PC-3 (cell line): ENCODE data around the gene SPEF2. TPM values are rescaled to one million over a fixed set of nuclear protein-coding genes. Genes with fewer than 3 reads are reported as not detected.

ENCODE experiments used
- ATAC-seq: fragments of 200-7000 bp; cut with Tn5 transposase; 2 replicates; pipeline ENCODE4 v1.9.1; 2020; ENCODE audit warnings: mild to moderate bottlenecking, moderate library complexity
- BruUV-seq: library from RNA; stranded (reverse); fragments of 400-500 nt; replicated peaks from 2 replicates; lab custom pipeline; 2021; lab: Mats Ljungman, UMichigan
- CTCF ChIA-PET: fragments of 300-600 bp; sonication (Branson Sonifier 250); formaldehyde crosslinking; loops from one replicate; lab custom pipeline; 2022; ENCODE audit warnings: antibody characterized with exemption; lab: Charles Lee
- POLR2A ChIA-PET: fragments of 300-600 bp; sonication (Branson Sonifier 250); formaldehyde crosslinking; loops from one replicate; lab custom pipeline; 2022; ENCODE audit warnings: antibody characterized with exemption; ENCODE audit not compliant: unreplicated experiment; lab: Charles Lee
- DNase-seq: peaks from one replicate; pipeline ENCODE4 v3.0.0-alpha.2; 2015
- H2AFZ ChIP-seq: fragments of 300-600 bp; sonication (generic); 2 replicates; pipeline ENCODE4 v1.6.0; 2016; ENCODE audit warnings: antibody characterized with exemption, low read length
- H3F3A ChIP-seq: fragments of 300-600 bp; sonication (generic); one replicate; pipeline ENCODE4 v1.6.0; 2017; ENCODE audit warnings: antibody characterized with exemption, low read length, control low read depth, mild to moderate bottlenecking; ENCODE audit not compliant: unreplicated experiment
- H3K27ac ChIP-seq: fragments of 300-600 bp; sonication (generic); 2 replicates; pipeline ENCODE4 v1.5.1; 2016; ENCODE audit warnings: mild to moderate bottlenecking, low read length
- H3K27me3 ChIP-seq: fragments of 300-600 bp; sonication (generic); 2 replicates; pipeline ENCODE4 v1.6.1; 2016; ENCODE audit warnings: low read length, mixed read lengths
- H3K36me3 ChIP-seq: fragments of 300-600 bp; sonication (generic); 2 replicates; pipeline ENCODE4 v1.6.1; 2016; ENCODE audit warnings: low read depth, mixed run types, low read length, mixed read lengths
- H3K4me1 ChIP-seq: fragments of 300-600 bp; sonication (generic); 2 replicates; pipeline ENCODE4 v1.5.1; 2016; ENCODE audit warnings: low read length; ENCODE audit not compliant: insufficient read depth
- H3K4me2 ChIP-seq: fragments of 300-600 bp; sonication (generic); 2 replicates; pipeline ENCODE4 v1.6.0; 2016; ENCODE audit warnings: low read length
- H3K4me3 ChIP-seq: fragments of 300-600 bp; sonication (generic); 2 replicates; pipeline ENCODE4 v1.5.1; 2016; ENCODE audit warnings: mild to moderate bottlenecking, low read length, mixed read lengths
- H3K79me2 ChIP-seq: fragments of 300-600 bp; sonication (generic); 2 replicates; pipeline ENCODE4 v1.6.1; 2017; ENCODE audit warnings: low read length, mixed read lengths
- H3K9ac ChIP-seq: fragments of 300-600 bp; sonication (generic); 2 replicates; pipeline ENCODE4 v1.6.0; 2016; ENCODE audit warnings: mild to moderate bottlenecking, low read length
- H3K9me2 ChIP-seq: fragments of 300-600 bp; sonication (generic); replicated peaks from 2 replicates; pipeline ENCODE4 v1.6.1; 2016; ENCODE audit warnings: mixed run types, low read length, mixed read lengths
- H3K9me3 ChIP-seq: fragments of 300-600 bp; sonication (generic); 2 replicates; pipeline ENCODE4 v1.6.1; 2016; ENCODE audit warnings: low read length, mixed read lengths
- H4K20me1 ChIP-seq: fragments of 300-600 bp; sonication (generic); 2 replicates; pipeline ENCODE4 v1.6.1; 2016; ENCODE audit warnings: low read length, mixed read lengths
- CTCF ChIP-seq: fragments of 300-600 bp; sonication (generic); conservative IDR thresholded peaks from 2 replicates; pipeline ENCODE4 v1.5.1; 2017; ENCODE audit warnings: antibody characterized with exemption, low read depth, mild to moderate bottlenecking, low read length
- EZH2 ChIP-seq: fragments of 300-600 bp; sonication (generic); IDR thresholded peaks from one replicate; pipeline ENCODE4 v1.6.1; 2017; ENCODE audit warnings: antibody characterized with exemption, mild to moderate bottlenecking, low read length; ENCODE audit not compliant: unreplicated experiment
- EZH2phosphoT487 ChIP-seq: fragments of 300-600 bp; sonication (generic); IDR thresholded peaks from 2 replicates; pipeline ENCODE4 v1.6.1; 2018; ENCODE audit warnings: mild to moderate bottlenecking, antibody characterized with exemption, low read length, borderline replicate concordance
- intact Hi-C: fragments of 100-400 bp; cut with micrococcal nuclease; formaldehyde crosslinking; loops from 2 replicates; pipeline ENCODE4 v1.9.0; 2023
- total RNA-seq: library from RNA; depleted of rRNA; stranded (reverse); fragments of >200 nt; gene quantifications from 2 replicates; pipeline ENCODE4 v1.2.3, GENCODE V29; 2014

The SPEF2 gene
- total RNA-seq, 1 experiment from 2014 or later, result 2.3 TPM

DNA sequence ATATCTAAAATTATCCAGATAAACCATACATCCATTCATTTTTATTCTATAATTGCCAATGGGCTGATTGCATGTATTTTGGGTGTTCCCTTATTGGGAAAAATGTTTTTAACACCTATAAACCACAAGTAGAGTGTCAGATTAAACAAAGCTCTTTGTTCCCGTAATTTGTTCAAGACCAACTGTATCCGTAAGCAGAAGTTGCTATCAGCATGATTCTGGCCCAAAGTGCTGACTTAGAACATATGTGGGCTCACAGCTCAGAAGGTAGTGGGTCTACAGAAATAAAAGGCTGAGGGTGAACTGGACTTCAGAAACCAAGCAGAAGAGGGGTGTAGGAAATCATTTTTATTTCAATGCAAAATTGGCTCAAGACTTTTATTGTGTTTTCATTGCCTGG lies 215.6 kb downstream of the SPEF2 start:
- Histone ChIP-seq H3K36me3 (no peaks in the 10 kb centered on the region), H3K27me3 (no peaks in the 10 kb centered on the region), H3F3A (no peaks in the 10 kb centered on the region), H3K9me2 (no peaks in the 10 kb centered on the region), H3K4me1 (peaks cover under 1% of the 10 kb centered on the region; the same call in 1 of the 2 replicates), H4K20me1 (no peaks in the 10 kb centered on the region), H3K79me2 (no peaks in the 10 kb centered on the region), H3K4me3 (no peak overlapping the region), H3K4me2 (no peak overlapping the region), H2AFZ (no peak overlapping the region), H3K9ac (no peak overlapping the region), H3K27ac (no peak overlapping the region), H3K9me3 (no peaks in the 10 kb centered on the region)
- no TSS peak for BruUV-seq
- POLR2A ChIA-PET, result no interaction called here
- DNase-seq, result no peak
- intact Hi-C loops, result no loop called here
- TF ChIP-seq EZH2 (no peak), CTCF (no peak), EZH2phosphoT487 (no peak)
- CTCF ChIA-PET, result no interaction called here
- no peak for ATAC-seq

DNA sequence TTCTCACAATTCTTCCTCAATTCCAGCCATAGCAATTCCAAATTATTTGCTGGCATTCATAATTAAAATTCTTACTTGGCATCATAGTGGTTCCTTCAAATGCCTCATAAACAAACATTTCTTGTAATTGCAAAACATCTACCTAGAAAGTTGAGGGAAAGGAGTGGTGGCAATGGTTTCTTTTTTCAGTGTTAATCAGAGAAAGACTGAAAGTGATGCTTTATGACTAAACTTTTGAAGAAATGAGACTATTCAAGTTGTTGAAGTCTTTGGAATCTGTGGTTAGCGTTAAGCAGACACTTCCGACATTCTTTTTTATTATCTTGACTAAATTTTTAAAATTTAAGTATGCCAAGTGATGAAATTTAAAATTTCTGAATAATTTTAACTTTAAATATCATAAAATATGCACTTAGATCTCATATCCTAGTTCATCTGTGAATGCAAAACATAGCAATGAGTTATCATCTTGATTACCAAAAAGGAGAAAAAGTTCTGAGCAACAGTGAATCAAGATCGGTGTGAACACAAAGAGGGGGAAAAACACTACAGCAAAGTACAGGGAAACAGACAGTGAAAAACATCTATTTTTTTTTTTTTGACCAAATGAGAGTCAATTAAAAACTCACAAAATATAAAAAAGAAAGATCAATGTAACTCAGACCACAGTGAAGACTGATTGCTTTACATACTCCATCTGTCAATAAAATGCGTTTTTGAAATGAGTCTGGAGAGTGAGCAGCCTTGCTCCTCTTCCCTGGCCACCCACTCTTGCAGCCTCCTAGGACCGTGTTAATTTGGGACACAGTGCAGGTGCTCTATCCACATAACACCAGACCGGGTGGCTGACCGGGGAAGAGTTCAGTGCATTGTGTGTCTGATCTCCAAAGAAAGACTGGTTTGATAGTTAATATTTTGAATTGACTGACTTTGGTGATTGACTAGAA lies 218.4 kb downstream of the SPEF2 start:
- TF ChIP-seq EZH2, result no peak
- TF ChIP-seq CTCF, result no peak
- TF ChIP-seq EZH2phosphoT487, result no peak
- Histone ChIP-seq H3K27ac (no peak overlapping the region), H3K9me2 (no peaks in the 10 kb centered on the region), H3K4me1 (peaks cover 7% of the 10 kb centered on the region), H3F3A (no peaks in the 10 kb centered on the region), H3K4me2 (no peak overlapping the region), H3K36me3 (no peaks in the 10 kb centered on the region), H3K9me3 (no peaks in the 10 kb centered on the region), H3K9ac (no peak overlapping the region), H3K4me3 (no peak overlapping the region), H3K79me2 (no peaks in the 10 kb centered on the region), H4K20me1 (no peaks in the 10 kb centered on the region), H3K27me3 (no peaks in the 10 kb centered on the region), H2AFZ (no peak overlapping the region)
- ATAC-seq, result no peak
- DNase-seq, result no peak
- POLR2A ChIA-PET, result no interaction called here
- intact Hi-C loops, result no loop called here
- CTCF ChIA-PET, result no interaction called here
- BruUV-seq, result no TSS peak
